ENCODE results near the gene ALG1L2. TPM values are rescaled to one million over a fixed set of nuclear protein-coding genes. Genes with fewer than 3 reads are reported as not detected.
"Not testable (repeated sequence)": the region's sequence is repeated elsewhere in the genome, so short reads cannot be mapped to it uniquely, and the experiment has no call there.

The ALG1L2 gene
- 1.4 and 1.6 TPM in 2 replicates for total RNA-seq
- long read RNA-seq, partial matches to known transcripts = 0 of 5 reads
- long read RNA-seq, other reads (novel, unspliced or antisense) = 5 of 5 reads

- H3K27me3 Mint-ChIP-seq (ENCODE audit: low read depth) = no peaks in the 10 kb centered on the region
- peak within 1 kb of the TSS; percentile 14 for H3K27ac Mint-ChIP-seq (ENCODE audit: unreplicated experiment)
- H3K4me1 Mint-ChIP-seq = peaks cover 7% of the 10 kb centered on the region
- TF ChIP-seq, protein P1, sequence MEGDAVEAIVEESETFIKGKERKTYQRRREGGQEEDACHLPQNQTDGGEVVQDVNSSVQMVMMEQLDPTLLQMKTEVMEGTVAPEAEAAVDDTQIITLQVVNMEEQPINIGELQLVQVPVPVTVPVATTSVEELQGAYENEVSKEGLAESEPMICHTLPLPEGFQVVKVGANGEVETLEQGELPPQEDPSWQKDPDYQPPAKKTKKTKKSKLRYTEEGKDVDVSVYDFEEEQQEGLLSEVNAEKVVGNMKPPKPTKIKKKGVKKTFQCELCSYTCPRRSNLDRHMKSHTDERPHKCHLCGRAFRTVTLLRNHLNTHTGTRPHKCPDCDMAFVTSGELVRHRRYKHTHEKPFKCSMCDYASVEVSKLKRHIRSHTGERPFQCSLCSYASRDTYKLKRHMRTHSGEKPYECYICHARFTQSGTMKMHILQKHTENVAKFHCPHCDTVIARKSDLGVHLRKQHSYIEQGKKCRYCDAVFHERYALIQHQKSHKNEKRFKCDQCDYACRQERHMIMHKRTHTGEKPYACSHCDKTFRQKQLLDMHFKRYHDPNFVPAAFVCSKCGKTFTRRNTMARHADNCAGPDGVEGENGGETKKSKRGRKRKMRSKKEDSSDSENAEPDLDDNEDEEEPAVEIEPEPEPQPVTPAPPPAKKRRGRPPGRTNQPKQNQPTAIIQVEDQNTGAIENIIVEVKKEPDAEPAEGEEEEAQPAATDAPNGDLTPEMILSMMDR (conservative IDR thresholded peaks at IDR 0.05) = no peak
- H3K9me3 Mint-ChIP-seq = no peaks in the 10 kb centered on the region
- no peaks in the 10 kb centered on the region for H3K36me3 Mint-ChIP-seq (ENCODE audit: low read depth)
- DNase-seq (ENCODE audit: low read depth, low spot score) = no peak
- no peak within 1 kb of the TSS for H3K4me3 Mint-ChIP-seq
These were observed at the start of gene ALG1L2 for GRCh38 chr3:130081351-130081881. Gene ALG1L2 (plus strand): TSS chr3:130081831. CDS start chr3:130082017, 186 bp downstream.

DNA sequence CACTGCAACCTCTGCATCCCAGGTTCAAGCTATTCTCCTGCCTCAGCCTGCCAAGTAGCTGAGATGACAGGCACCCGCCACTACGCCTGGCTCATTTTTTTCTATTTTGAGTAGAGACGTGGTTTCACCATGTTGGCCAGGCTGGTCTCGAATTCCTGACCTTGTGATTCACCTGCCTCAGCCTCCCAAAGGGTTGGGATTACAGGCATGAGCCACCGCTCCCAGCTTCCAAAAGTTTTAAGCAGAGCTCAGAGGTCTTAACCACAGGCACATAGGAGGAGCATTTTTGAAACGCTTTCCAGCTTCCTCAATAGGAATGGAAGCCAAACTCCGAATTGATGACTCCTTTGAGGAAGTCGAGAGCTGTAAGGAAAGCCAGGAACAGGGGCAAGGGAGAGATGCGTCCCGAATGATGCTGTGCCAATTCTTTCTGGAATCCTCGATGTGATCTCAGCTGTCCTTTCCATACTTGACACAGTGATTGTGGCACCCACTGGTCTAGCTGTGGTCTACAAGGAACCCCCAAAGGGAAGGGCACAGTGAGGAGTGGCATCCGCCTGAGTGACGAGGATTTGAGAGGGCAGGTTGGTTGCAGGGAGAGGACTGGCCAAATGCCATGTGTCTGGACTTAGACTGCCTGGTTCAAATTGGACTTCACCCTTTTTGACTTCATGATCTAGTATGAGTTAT lies 44.4 kb upstream of the ALG1L2 start:
- H3K9me3 Mint-ChIP-seq; DNase-seq (ENCODE audit: low read depth, low spot score); H3K36me3 Mint-ChIP-seq (ENCODE audit: low read depth); H3K4me3 Mint-ChIP-seq; H3K4me1 Mint-ChIP-seq; H3K27ac Mint-ChIP-seq (ENCODE audit: unreplicated experiment); H3K27me3 Mint-ChIP-seq (ENCODE audit: low read depth): not testable (repeated sequence)

DNA sequence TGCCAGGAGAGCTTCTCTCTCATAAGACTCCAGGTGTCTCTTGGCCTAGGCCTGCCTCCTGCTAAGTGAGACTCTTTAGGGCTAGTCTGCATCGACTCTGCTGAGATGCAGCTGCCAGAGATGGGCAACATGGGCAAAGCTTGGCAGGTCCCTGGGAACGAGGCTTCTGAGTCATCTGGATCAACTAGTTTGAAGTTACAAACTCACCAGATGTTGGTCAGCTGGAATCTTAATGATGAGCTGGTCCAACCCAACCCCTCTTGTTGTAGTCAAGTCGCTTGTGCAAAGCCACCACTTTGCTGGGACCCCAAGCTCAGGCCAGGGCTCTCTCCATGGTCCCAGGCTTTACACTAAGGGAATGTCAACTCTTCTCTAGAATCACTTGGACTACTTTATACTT lies 38.9 kb upstream of the ALG1L2 start:
- not testable (repeated sequence) for H3K4me1 Mint-ChIP-seq; DNase-seq (ENCODE audit: low read depth, low spot score); H3K36me3 Mint-ChIP-seq (ENCODE audit: low read depth); H3K27ac Mint-ChIP-seq (ENCODE audit: unreplicated experiment); H3K27me3 Mint-ChIP-seq (ENCODE audit: low read depth); H3K4me3 Mint-ChIP-seq; H3K9me3 Mint-ChIP-seq

- not testable (repeated sequence) for H3K4me1 Mint-ChIP-seq; DNase-seq (ENCODE audit: low read depth, low spot score); H3K4me3 Mint-ChIP-seq; H3K36me3 Mint-ChIP-seq (ENCODE audit: low read depth); H3K27me3 Mint-ChIP-seq (ENCODE audit: low read depth); H3K27ac Mint-ChIP-seq (ENCODE audit: unreplicated experiment); H3K9me3 Mint-ChIP-seq
These were observed 38.0 kb upstream of the ALG1L2 start for GRCh38 chr3:130043658-130044057.

GRCh38 chr3:130044370-130044769 lies 37.3 kb upstream of the ALG1L2 start:
- H3K4me1 Mint-ChIP-seq = no peaks in the 10 kb centered on the region

GRCh38 chr3:130048726-130049125 lies 32.9 kb upstream of the ALG1L2 start:
- peaks cover 4% of the 10 kb centered on the region for H3K4me1 Mint-ChIP-seq
- DNase-seq (ENCODE audit: low read depth, low spot score) = no peak

More at GRCh38 chr3:130044370-130044769, 37.3 kb upstream of the ALG1L2 start:
- Mint-ChIP-seq H3K4me3 (no peak overlapping the region), H3K9me3 (peaks cover 3% of the 10 kb centered on the region), H3K27ac (ENCODE audit: unreplicated experiment) (no peak overlapping the region), H3K36me3 (ENCODE audit: low read depth) (no peaks in the 10 kb centered on the region), H3K27me3 (ENCODE audit: low read depth) (no peaks in the 10 kb centered on the region)
- TF ChIP-seq, protein P1 (conservative IDR thresholded peaks at IDR 0.05) = no peak
- DNase-seq (ENCODE audit: low read depth, low spot score) = no peak

DNA sequence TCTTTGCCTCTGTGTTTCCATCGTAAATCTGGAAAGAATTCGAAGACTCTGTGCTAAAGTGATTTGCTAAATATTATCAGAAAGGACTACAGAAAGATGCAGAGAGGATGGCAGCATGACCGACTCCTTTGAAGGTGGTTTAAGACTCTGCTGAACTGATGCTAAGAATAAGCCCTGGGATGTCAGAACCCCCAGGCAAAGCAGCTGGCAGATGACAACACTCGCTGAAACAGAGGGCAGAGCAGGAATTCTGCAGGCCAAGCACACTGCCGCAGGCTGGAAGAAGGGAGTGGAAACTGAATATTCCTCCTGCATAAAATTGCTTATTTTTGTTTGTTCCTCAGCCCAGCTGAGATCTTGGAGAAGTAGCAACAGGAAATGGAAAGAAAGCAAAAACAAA lies 29.3 kb upstream of the ALG1L2 start:
- not testable (repeated sequence) for H3K27ac Mint-ChIP-seq (ENCODE audit: unreplicated experiment); DNase-seq (ENCODE audit: low read depth, low spot score); H3K9me3 Mint-ChIP-seq; H3K27me3 Mint-ChIP-seq (ENCODE audit: low read depth); H3K36me3 Mint-ChIP-seq (ENCODE audit: low read depth); H3K4me3 Mint-ChIP-seq; H3K4me1 Mint-ChIP-seq

More at GRCh38 chr3:130048726-130049125, 32.9 kb upstream of the ALG1L2 start:
- H3K9me3 Mint-ChIP-seq = peaks cover 3% of the 10 kb centered on the region
- H3K36me3 Mint-ChIP-seq (ENCODE audit: low read depth) = no peaks in the 10 kb centered on the region
- H3K4me3 Mint-ChIP-seq = no peak overlapping the region
- H3K27me3 Mint-ChIP-seq (ENCODE audit: low read depth) = no peaks in the 10 kb centered on the region
- TF ChIP-seq, protein P1 (conservative IDR thresholded peaks at IDR 0.05) = no peak
- no peak overlapping the region for H3K27ac Mint-ChIP-seq (ENCODE audit: unreplicated experiment)

DNA sequence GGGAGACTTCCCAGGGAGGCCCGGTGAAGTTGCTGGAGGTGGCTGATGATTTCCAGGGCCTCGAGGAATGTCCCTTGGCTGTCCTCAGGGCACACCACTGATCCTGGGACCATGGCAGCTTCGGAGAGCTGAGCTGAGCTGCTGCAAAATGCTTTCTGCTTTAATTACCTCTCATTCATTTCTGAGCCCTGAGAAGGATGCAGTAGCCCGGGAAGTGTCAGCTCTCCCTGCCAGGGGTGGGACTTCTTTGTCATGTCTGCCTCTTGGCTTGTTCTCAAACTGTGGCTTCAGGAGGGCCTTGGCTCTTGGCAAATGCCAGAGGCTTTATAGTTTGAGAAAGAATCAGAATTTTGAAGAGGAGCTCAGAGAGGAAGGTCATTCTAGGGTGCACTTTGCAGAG lies 28.7 kb upstream of the ALG1L2 start:
- H3K27me3 Mint-ChIP-seq (ENCODE audit: low read depth); H3K4me3 Mint-ChIP-seq; H3K9me3 Mint-ChIP-seq; H3K27ac Mint-ChIP-seq (ENCODE audit: unreplicated experiment); H3K4me1 Mint-ChIP-seq; DNase-seq (ENCODE audit: low read depth, low spot score); H3K36me3 Mint-ChIP-seq (ENCODE audit: low read depth): not testable (repeated sequence)

DNA sequence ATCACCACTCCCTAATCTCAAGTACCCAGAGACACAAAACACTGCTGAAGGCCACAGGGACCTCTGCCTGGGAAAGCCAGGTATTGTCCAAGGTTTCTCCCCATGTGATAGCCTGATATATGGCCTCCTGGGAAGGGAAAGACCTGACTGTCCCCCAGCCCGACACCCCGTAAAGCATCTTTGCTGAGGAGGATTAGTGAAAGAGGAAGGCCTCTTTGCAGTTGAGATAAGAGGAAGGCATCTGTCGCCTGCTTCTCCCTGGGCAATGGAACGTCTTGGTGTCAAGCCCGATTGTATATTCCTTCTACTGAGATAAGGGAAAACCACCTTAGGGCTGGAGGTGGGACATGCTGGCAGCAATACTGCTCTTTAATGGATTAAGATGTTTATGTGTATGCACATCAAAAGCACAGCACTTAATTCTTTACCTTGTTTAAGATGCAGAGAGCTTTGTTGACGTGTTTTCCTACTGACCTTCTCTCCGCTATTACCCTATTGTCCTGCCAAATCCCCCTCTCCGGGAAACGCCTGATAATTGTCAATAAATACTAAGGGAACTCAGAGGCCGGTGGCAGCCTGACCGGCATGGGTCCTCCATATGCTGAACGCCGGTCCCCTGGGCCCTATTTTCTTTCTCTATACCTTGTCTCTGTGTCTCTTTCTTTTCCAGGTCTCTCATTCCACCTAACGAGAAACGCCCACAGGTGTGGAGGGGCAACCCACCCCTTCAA lies 23.9 kb upstream of the ALG1L2 start:
- H3K4me1 Mint-ChIP-seq; DNase-seq (ENCODE audit: low read depth, low spot score); H3K9me3 Mint-ChIP-seq; H3K36me3 Mint-ChIP-seq (ENCODE audit: low read depth); H3K4me3 Mint-ChIP-seq; H3K27ac Mint-ChIP-seq (ENCODE audit: unreplicated experiment); H3K27me3 Mint-ChIP-seq (ENCODE audit: low read depth): not testable (repeated sequence)

GRCh38 chr3:130058267-130058657 lies 23.4 kb upstream of the ALG1L2 start:
- H3K4me3 Mint-ChIP-seq; H3K9me3 Mint-ChIP-seq; H3K27me3 Mint-ChIP-seq (ENCODE audit: low read depth); H3K27ac Mint-ChIP-seq (ENCODE audit: unreplicated experiment); H3K36me3 Mint-ChIP-seq (ENCODE audit: low read depth); DNase-seq (ENCODE audit: low read depth, low spot score); H3K4me1 Mint-ChIP-seq: not testable (repeated sequence)

Measured in neural crest cell (in vitro differentiated cells).